ENCODE measurements around the gene ANKS1B.
A peak's percentile ranks its signal among the peaks of the same experiment; 100 is the strongest.

ANKS1B gene

DNA sequence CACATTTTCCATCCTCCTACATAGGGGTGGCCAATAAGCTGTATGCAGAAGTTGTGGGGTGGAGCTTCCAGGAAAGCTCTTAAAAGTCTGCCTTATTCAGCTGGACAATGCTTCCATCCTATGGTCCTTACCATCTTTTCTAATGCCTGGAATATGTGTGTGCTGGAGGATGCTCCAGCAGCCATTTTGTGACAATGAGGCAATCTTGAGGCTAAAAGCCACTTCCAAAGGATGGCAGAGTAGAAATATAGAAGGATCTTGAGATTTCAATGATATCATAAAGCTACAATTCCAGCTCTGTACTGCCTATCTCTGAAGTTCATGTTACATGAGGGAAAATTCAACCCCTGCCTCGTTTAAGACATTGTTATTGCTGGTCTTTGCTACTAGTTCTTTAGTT, 1244.0 kb downstream of the ANKS1B start:
- DNase-seq = no peak

DNA sequence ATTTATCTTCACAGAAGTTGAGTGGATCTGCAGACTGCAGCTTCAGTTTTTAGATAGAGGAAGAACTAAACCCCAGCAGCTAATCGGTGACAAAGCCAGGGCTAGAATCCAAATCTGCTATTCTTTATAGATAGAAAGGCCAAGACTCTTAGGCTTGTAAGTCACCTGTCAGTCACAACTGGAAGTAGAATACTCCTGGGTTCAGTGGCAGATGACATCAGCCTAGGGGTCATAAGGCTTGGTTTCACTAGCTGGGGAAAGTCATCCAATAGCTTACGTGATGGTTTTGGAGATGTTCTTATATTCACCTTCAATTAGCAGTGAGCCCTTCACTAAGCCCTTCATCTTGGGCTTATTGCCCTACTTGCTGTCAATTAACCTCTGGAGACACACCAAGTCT, 1246.2 kb downstream of the ANKS1B start:
- DNase-seq = no peak

DNA sequence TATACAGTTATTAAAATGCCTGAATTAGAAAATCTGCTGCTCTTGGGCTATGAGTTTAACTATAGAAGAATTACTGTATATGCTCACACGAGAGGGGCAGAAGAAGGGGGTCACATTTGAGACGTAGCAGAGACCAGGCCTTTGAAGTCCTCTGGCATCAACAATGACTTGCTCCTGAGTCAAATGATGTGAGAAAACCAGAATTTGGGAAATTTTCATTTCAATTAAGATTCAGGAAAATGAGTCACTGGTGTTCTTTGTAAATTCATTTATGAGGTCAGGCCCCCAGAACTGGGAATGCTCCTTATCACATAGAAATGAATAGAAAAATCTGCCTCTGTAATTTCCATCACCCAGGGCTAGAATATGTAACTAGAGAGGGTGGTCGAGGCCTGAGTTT, 1246.7 kb downstream of the ANKS1B start:
- no peak for DNase-seq

DNA sequence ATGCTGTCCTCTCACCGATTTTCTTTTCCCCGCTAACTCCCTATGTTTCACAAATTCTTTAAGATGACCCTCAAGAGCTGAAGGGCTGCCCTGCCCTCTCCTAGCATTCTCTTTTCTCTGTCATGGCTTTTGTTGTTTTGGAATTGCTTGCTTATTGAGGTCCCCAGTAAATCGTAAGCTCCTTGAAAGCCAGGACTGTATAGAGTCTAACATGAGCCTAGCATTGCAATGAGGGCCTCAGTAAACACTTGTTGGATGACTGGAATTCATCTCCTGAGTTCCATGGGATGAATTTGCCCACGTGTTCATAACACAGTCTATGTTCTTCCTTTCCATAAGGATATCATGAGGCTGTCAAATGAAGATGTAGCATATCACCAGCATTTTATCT, 1247.4 kb downstream of the ANKS1B start:
- no peak for DNase-seq

DNA sequence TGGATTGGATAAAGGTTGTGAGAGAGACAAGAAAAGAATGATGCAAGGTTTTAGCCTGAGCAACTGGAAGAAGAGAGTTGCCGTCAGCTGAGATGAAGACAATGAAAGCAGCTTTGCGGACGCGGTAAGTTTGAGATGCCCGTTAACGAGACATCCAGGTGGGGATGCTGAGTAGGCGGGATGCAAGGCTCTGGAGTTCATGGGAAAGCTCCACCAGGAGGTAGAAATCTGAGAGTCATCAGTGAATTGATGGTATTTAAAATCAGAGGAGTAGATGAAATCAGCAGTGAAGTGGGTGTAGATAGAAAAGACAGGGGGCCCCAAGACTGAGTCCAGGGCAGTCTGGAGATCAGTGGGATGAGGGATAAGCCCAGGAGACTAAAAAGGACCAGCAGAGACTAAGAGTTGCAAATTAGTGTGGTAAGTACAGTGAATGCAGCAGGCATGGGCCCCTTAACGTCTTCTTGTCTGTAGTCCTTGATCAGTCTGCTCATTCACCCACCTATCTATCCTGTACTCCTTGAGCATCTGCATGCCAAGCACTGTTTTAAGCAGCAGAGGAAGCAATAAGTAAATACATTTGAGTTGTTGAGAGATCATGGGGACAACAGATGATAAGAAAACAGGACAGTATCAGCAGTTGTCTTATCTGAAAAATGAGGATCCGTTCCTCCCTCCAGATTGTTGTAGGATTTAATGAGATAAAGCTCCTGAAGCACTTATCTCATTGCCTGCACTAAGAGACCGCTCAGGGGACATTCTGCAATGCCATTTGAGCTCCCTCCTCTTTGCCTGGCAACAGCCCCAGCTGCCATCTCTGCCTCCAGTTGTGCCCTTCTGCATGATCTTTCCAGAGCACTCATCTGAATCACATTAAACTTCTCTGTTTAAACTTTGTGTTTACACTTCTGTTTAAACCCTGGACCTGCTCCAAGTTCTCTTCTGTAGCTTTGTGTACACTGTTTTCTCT, 1248.1 kb downstream of the ANKS1B start:
- no peak for DNase-seq

DNA sequence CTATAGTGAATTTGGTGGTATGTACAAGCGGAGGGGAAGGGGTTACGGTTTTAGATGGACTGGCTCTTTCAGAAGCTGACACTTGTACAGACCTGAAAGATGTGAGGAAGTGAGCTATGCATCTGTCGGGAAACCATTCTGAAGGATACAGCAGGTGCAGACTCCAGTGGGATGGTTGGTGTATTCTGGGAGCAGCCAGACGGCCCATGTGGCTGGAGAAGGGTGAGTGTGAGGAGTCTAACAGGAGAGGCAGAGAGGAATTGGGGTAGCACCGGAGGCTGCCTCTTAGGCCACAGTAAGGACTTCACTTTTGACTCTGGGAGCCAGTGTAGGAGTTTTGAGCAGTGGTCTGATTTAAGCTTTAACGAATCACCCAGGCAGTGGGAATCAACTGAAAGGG, 1248.9 kb downstream of the ANKS1B start:
- DNase-seq = no peak

DNA sequence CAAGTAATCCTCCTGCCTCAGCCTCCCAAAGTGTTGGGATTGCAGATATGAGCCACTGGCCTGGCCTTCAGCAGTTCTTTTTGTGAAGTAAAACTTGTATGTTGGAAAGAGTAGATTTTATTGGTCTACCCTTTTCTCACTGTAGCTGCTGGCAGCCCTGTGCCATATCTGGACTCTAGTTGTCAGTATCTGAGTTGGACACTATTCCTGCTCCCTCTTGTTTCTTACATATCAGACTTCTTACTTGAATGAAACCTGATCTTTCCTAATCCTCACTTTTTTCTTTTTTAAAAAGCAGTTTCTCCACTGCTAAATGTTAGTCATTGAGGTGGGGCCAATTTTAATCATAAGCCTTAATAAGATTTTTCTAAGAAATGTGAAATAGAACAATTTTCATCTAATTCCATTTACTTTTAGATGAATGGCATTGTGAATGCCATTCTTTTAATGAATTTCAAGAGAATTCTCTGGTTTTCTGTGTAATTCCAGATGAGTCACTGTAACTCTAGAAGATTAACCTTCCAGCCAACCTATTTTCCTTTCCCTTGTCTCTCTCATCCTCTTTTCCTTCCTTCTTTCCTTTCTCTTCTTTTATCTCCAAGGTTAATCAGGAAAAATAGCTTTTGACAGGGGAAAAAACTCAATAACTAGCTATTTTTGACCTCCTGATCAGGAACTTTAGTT, 1250.9 kb downstream of the ANKS1B start:
- no peak for DNase-seq

DNA sequence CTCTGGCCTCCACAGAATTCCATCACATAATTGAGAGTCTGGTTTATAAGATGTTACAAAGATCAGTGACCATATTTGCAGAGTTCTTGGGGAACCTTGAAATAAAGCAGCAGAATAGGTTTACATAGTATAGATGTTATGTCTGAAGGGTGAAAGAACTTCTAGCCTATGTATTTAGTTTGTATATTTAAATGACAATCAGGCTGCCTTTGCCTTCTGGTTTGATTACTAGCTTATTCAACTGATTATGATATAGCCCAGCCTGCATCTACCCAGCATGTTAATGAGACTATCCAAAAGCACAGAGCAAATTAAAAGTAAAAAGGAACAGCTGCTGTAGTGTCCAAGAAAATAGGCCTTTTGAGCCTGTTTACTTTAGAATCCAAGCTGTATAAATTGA, 1254.3 kb downstream of the ANKS1B start:
- DNase-seq = no peak

DNA sequence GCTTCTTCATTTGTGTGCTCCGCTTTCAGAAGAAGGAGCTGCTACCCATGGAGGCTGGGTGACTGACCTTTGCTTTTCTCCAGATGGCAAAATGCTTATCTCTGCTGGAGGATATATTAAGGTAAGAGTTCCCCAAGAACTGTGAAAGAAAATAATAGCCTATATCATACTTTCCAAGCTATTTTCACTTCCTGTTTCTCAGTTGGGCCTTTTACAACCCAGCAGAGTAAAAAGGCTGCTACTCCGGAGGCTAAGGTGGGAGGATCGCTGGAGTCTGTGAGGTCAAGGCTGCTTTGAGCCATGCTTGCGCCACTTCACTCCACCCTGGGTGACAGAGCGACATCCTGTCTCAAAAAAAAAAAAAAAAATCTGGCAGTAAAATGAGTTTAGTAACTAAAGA, 1257.5 kb downstream of the ANKS1B start:
- no peak for DNase-seq

DNA sequence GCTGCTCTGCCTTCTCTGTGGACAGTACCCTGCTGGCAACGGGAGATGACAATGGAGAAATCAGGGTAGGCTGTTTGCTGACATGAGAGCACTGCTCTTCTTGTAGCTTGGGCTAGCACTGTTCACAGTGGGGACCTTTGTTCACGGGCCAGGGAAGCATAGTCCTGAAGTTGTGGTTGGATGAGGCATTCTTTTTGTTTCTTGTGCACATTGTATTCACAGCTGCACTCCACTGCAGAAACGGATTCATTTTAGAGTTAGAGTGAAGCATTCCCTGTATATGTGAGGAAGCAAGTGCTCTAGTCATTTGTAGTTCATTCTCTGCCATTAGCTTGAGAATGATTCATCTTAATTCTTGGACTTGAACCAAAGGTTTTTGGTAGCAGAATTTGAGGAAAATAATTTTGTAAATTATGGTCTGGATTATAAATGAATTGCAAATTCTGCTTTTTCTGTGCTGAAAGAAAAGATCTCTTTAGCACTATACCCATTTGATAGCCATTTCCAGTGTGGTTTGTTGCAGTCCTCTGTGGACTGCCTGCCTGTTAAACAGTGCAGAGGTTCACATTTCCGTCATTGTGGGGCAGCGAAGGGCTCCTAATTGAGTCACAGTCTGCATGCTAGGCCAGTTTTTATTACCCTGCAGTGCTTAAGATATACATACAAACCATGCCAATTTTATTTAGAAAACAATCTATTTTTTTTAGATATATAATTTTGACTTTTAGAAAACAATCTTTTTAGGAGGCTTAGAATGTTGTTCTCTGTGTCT, 1259.1 kb downstream of the ANKS1B start:
- peak; percentile 53 for DNase-seq

DNA sequence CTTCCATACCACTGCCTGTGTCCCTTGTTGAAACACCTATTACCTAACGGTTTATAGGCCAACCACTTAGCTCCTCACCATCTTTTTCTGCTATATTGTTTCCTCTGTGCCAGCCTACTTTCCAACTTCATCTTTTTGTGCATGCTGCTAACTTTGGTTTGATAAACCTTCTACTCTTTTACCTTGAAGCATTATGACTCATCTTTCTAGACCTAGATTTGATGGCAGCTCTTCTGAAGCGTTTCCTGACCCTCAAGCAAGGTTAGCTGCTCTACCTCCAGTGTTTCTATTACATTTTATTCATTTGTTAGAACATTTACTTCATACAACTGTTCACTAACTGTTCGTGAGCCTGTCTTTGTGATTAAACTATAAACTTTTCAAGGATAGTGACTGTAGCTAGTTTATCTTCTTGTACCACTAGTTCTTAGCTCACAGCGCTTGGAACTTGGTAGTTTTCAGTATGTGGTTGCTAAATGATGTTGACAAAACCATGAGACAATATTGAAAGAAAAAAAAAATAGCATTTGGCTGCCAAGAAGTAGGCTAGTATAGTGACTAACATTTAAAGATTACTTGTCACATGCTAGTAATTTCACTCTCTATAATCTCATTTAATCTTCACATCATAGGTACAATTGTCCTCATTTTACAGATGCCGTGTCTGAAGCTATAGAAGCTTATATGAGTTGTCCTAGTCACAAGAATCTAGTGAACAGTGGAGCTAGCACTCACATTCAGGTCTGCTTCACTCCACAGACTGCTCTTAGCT, 1260.2 kb downstream of the ANKS1B start:
- no peak for DNase-seq

DNA sequence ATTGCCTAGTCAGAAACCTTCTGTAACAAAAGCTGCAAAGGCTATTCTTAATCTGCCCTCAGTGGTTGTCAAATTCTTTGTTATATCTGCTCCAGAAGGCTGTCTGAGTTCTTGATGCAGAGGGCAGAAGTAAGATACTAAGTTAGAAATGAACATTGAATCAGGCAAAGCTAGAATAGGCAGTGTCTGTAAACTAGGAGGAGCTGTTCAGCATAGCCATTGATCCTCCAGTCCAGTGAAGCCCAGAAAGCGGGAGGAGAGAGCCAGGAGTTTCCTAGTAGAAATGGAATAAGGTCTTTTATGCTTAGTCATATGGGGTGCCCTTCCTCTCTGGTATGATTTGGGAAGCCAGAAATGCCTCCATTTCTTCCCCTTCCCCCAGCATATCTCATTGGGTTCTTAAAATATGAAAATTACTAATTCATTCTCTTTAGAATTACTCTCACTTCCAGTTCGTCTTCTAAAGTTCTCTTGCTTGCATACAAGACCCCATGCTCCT, 1263.5 kb downstream of the ANKS1B start:
- DNase-seq = no peak

DNA sequence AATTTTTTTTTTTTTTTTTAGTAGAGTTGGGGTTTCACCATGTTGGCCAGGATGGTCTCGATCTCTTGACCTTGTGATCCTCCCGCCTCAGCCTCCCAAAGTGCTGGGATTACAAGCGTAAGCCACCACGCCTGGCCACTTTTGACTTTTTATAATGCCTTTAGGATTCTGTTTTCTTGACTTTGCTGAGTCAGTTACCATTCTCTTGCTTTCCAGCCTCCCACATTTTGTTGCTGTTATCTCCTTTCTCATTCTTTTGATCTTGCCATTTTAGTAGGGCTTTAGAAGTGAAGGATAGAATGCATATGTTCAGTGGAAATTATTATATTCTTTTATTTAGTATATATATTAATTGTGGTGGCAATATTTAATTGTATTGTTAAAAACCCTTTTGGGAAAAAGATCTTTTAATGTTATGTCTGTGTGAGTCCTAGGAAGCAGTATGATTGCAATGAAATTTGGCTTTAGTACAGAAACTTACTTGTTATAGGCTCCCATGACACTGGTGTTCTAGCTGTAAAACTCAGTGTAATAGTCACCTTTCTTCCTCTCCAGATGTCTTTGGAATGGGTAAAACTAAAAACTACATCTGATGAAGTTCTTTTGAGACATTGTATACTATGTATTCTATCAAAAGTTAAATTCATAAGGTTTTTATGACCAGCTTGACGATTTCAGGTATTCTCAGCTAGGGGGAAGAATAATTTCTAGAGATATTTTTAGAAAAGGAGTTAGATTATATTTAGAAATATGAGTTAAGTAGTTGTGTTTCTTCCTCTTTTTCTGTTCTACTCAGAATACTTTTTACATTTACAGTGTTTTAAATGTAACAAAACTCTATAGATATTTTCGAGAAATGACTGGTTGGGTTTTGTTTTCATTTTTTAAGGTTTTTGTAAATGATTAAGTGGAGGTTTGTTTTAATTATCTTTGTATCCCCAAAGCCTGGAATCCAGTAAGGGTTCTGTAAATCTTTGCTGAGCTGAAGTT, 1264.9 kb downstream of the ANKS1B start:
- no peak for DNase-seq

DNA sequence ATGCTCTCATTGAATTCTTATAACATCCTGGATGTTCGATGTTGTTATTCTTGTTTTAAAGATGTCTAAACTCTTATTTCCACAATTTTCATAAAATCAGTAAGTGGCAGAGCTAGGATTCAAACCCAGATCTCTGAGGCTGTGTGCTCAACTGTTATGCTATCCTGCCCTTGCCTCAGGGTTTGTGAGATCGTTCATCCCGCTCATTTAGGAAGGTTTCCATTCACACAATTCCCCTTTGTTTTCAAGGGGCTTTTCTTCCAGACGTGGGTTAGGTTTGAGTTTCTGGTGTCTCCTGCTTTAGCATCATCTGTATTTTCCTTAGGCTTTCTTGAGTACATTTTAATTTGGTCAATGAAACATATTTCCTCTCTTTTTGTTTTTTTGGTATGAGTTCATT, 1270.3 kb downstream of the ANKS1B start:
- DNase-seq = no peak

DNA sequence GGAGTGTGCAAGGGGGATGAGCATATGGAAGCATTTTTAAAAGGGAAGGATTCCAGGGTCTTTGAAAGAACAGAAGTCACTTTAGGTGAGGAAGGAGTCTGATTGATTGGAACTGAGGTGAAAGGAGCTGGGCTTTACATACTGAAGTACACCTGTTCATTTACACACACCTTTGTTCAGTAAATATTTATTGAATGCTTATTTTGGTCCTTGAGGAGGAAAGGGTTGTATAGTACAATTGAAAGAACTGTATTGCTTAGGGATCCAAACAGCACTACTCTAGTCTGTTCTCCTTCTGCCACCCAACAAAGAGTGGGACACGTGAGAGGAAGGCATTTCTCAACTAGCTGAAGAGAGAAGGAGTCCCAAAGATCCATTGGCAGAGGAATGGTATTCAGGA, 1275.7 kb downstream of the ANKS1B start:
- DNase-seq = no peak

DNA sequence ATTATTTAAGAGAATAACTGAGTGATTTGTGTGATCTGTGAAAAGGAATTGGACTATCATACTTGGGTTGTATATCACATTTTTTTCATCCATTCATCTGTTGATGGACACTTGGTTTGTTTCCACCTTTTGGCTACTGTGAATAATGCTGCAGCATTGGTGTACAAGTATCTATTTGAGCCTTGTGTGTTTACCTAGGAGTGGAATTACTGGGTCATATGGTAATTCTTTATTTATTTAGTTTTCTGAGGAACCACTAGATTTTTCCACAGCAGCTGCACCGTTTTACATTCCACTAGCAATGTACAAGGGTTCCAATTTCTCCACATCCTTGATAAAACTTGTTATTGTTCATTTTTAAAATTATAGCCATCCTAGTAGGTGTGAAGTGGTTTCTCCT, 1283.6 kb downstream of the ANKS1B start:
- no peak for DNase-seq

DNA sequence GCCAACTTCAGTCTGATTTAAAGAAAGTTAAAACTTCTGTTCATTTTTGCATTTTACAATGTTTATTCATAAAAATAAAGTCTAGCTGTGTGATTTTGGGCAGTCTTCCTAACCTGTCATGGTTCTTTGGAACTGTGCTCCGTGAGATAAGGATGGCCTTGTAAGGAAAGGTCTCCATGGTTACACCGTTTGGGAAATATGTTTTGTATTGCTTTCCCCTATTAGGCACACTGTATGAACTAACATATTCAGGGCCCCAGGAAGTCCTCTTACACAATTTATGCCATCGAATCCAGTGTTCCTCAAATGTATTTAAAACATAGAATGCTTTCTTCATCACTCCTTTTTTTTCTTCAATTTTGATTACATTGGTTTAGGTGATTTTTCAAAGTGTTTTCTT, 1285.2 kb downstream of the ANKS1B start:
- DNase-seq = no peak

DNA sequence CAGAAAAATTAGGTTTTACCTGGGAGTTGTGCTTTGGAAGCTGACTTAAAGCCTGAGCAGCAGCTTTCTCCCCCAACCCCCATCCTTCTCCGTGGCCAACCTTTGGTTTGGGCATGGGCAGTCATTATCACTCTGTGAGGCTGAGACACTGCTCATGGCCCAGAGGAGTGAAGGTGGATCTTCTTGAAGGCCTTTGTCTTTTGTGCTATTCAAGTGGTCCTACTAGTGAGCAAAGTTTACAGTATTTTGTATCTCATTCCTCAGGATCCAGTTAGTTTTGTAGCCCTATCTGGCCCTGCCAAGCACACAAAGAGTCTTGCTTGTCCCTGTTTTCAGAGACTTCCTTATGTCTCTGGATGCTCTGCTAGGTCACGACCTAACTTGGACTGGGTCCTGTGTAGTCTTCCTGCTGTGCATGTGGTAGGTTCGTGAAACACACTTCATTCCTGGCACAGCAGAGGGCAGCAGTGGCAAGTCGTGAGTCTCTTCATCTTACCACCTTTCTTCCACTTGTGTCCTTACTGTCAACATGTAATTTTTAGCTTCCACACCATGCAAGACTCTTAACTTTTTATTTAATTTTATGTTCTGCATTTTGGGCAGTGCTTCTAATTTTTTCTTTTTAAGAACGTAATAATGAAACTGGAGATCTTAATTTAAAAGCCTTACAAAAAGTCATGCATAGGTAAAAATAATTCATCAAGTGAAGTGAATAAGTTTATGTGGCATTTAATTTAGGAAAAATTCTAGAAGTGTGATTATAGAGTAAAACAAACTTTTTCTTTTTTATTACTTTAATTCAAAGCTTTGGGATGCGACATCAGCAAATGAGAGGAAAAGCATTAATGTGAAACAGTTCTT, 1285.9 kb downstream of the ANKS1B start:
- peak; percentile 40 for DNase-seq

DNA sequence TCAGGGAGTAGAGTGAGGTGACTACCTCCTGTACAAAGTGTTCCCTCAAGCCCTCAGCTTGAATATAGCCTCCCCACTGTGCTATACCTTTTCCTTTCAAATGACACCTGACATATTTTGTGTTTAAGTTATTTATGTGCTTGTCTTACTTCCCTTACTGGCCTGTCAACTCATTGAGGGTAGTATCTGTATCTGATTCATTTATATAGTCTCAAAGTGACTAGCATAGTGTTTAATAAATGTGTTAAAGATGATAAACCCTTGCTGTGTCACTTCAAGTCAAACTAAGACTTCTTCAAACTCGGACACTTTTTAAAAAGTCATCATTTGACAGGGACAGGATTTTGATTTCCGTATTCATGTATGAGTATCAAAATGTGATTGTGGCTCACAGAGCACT, 1287.5 kb downstream of the ANKS1B start:
- DNase-seq = no peak

DNA sequence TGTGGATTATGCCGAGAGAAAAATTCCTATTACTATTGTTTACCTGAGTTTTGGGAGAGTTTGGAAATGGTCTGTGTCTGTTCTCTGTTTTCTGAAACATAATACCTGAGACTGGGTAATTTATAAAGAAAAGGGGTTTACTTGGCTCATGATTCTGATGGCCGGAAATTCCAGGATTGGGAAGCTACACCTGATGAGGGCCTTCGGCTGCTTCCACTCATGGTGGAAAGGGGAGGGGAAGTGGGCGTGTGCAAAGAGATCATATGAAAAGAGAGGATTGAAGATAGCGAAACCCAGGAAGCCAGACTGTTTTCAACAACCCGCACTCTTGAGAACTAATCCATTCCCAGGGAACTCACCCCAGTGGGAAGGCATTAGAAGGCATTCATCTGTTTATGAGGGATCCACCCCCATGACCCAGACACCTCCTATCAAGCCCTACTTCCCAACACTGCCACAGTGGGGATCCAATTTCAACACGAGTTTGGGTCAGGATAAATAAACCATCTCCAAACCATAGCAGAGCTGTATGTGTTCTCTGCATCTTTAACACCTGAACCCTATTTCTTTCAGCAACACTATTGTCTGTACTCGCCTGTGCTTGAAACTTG, 1288.6 kb downstream of the ANKS1B start:
- no peak for DNase-seq
